SK-N-SH treated with all-trans-retinoic acid at 6 μM for 48 hours (cell line): ENCODE data around the gene SLC39A3.

ENCODE experiments used
- CSDC2 ChIP-seq: fragments of 250-450 bp; sonication (Bioruptor Pico); IDR thresholded peaks from 2 replicates; pipeline ENCODE4 v1.5.0; 2020; ENCODE audit warnings: mild to moderate bottlenecking, moderate library complexity
- GLIS3 ChIP-seq: fragments of 250-450 bp; sonication (Bioruptor Pico); IDR thresholded peaks from 2 replicates; pipeline ENCODE4 v1.5.0; 2020; ENCODE audit warnings: mild to moderate bottlenecking, moderate library complexity
- ISL1 ChIP-seq: fragments of 250-450 bp; sonication (Bioruptor Pico); IDR thresholded peaks from 2 replicates; pipeline ENCODE4 v2.1.2; 2022; ENCODE audit warnings: mild to moderate bottlenecking, moderate library complexity
- OSR1 ChIP-seq: fragments of 250-450 bp; sonication (Bioruptor Pico); IDR thresholded peaks from 2 replicates; pipeline ENCODE4 v1.8.0; 2022; ENCODE audit warnings: moderate library complexity, mild to moderate bottlenecking, inconsistent platforms
- ZNF70 ChIP-seq: fragments of 450-650 bp; formaldehyde crosslinking; IDR thresholded peaks from 2 replicates; pipeline ENCODE4 v1.5.0; 2020; ENCODE audit warnings: mild to moderate bottlenecking, moderate library complexity
- TF ChIP-seq, protein P1 (sequence below): fragments of 250-450 bp; sonication (Bioruptor Pico); IDR thresholded peaks from 2 replicates; pipeline ENCODE4 v1.5.1; 2021; ENCODE audit warnings: mild to moderate bottlenecking, moderate library complexity
- TF ChIP-seq, protein P2 (sequence below): fragments of 250-450 bp; sonication (Bioruptor Pico); IDR thresholded peaks from 2 replicates; pipeline ENCODE4 v1.8.0; 2020; ENCODE audit warnings: mild to moderate bottlenecking, moderate library complexity, borderline replicate concordance

DNA sequence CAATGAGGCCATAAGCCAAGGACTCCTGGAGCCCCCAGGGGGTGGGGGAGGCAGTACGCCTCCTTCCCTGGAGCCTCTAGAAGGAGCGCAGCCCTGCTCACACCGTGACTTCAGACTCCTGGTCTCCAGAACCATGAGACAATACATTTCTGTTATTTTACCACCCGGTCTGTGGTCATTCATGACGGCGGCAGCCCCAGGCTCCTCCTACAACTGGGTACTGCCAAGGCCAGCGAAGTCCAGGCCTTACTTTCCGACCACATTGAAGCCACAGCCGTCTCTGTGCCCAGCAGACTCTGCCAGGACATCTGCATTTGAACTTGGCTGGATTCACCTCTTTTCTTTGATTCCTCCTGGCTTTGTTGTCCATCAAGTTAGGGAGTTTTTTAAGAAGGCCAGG is 47.9 kb downstream of the SLC39A3 start:
- no peak for TF ChIP-seq OSR1
- TF ChIP-seq, protein P1, sequence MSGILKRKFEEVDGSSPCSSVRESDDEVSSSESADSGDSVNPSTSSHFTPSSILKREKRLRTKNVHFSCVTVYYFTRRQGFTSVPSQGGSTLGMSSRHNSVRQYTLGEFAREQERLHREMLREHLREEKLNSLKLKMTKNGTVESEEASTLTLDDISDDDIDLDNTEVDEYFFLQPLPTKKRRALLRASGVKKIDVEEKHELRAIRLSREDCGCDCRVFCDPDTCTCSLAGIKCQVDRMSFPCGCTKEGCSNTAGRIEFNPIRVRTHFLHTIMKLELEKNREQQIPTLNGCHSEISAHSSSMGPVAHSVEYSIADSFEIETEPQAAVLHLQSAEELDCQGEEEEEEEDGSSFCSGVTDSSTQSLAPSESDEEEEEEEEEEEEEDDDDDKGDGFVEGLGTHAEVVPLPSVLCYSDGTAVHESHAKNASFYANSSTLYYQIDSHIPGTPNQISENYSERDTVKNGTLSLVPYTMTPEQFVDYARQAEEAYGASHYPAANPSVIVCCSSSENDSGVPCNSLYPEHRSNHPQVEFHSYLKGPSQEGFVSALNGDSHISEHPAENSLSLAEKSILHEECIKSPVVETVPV (CRISPR knock-in tag): no peak
- TF ChIP-seq, protein P2, sequence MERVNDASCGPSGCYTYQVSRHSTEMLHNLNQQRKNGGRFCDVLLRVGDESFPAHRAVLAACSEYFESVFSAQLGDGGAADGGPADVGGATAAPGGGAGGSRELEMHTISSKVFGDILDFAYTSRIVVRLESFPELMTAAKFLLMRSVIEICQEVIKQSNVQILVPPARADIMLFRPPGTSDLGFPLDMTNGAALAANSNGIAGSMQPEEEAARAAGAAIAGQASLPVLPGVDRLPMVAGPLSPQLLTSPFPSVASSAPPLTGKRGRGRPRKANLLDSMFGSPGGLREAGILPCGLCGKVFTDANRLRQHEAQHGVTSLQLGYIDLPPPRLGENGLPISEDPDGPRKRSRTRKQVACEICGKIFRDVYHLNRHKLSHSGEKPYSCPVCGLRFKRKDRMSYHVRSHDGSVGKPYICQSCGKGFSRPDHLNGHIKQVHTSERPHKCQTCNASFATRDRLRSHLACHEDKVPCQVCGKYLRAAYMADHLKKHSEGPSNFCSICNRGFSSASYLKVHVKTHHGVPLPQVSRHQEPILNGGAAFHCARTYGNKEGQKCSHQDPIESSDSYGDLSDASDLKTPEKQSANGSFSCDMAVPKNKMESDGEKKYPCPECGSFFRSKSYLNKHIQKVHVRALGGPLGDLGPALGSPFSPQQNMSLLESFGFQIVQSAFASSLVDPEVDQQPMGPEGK: no peak
- TF ChIP-seq GLIS3 (CRISPR knock-in tag): no peak
- TF ChIP-seq ZNF70 (CRISPR knock-in tag): no peak
- no peak for TF ChIP-seq CSDC2
- no peak for TF ChIP-seq ISL1 (CRISPR knock-in tag)
